HG02588 (cell line): ENCODE data around the gene CD40LG.

Source experiments
- ATAC-seq: cut with Tn5 transposase; IDR thresholded peaks from one replicate; pipeline ENCODE4 v1.9.1; 2021; ENCODE audit warnings: mild to moderate bottlenecking, moderate library complexity; ENCODE audit not compliant: unreplicated experiment

Gene CD40LG

GRCh38 chrX:136646602-136647239, 1.2 kb upstream of the CD40LG start:
- ATAC-seq = no peak

- ATAC-seq = no peak
Measured at GRCh38 chrX:136650811-136651210, 2.9 kb downstream of the CD40LG start.

GRCh38 chrX:136652822-136653723, 5.1 kb downstream of the CD40LG start:
- ATAC-seq = no peak

- no peak for ATAC-seq
Measured at GRCh38 chrX:136656361-136656964, 8.5 kb downstream of the CD40LG start.

- no peak for ATAC-seq
Measured at GRCh38 chrX:136658151-136658550, 10.2 kb downstream of the CD40LG start.

GRCh38 chrX:136659174-136659573, 11.2 kb downstream of the CD40LG start:
- no peak for ATAC-seq

GRCh38 chrX:136660896-136661295, 12.9 kb downstream of the CD40LG start:
- no peak for ATAC-seq

- ATAC-seq = no peak
Measured at GRCh38 chrX:136662104-136662503, 14.1 kb downstream of the CD40LG start.

GRCh38 chrX:136662976-136663375, 15.0 kb downstream of the CD40LG start:
- ATAC-seq = no peak

- ATAC-seq = peak; percentile 66
Measured at GRCh38 chrX:136665258-136665900, 17.4 kb downstream of the CD40LG start.

- no peak for ATAC-seq
Measured at GRCh38 chrX:136666088-136666487, 18.1 kb downstream of the CD40LG start.

GRCh38 chrX:136667446-136668168, 19.6 kb downstream of the CD40LG start:
- ATAC-seq = no peak

GRCh38 chrX:136671006-136671610, 23.1 kb downstream of the CD40LG start:
- no peak for ATAC-seq

GRCh38 chrX:136674270-136674985, 26.5 kb downstream of the CD40LG start:
- ATAC-seq = peak; percentile 24

- ATAC-seq = no peak
Measured at GRCh38 chrX:136679531-136679930, 31.6 kb downstream of the CD40LG start.

- ATAC-seq = no peak
Measured at GRCh38 chrX:136684120-136684519, 36.2 kb downstream of the CD40LG start.

GRCh38 chrX:136687457-136687856, 39.5 kb downstream of the CD40LG start:
- ATAC-seq = no peak

GRCh38 chrX:136689436-136689835, 41.5 kb downstream of the CD40LG start:
- no peak for ATAC-seq

- no peak for ATAC-seq
Measured at GRCh38 chrX:136691028-136691809, 43.3 kb downstream of the CD40LG start.
